H1 (cell line): ENCODE results near the gene PRR19. TPM values are rescaled to one million over a fixed set of nuclear protein-coding genes. Genes with fewer than 3 reads are reported as not detected.

ENCODE experiments used
- ATF2 ChIP-seq: IDR thresholded peaks from 2 replicates; pipeline ENCODE4 v1.6.1; 2012; ENCODE audit warnings: low read length, inconsistent platforms
- BACH1 ChIP-seq: IDR thresholded peaks from 2 replicates; pipeline ENCODE4 v1.6.1; 2012; ENCODE audit warnings: low read length, improper control_type of control experiment
- CBX5 ChIP-seq: fragments of 300-800, 300-1000 bp; sonication (generic); IDR thresholded peaks from 2 replicates; pipeline ENCODE4 v1.7.1; 2016; ENCODE audit warnings: antibody characterized with exemption, low read length, low read depth
- CBX8 ChIP-seq: fragments of 300-800, 300-1000 bp; sonication (generic); IDR thresholded peaks from 2 replicates; pipeline ENCODE4 v1.7.1; 2016; ENCODE audit warnings: low read depth, low read length, borderline replicate concordance
- CEBPB ChIP-seq: IDR thresholded peaks from 2 replicates; pipeline ENCODE4 v1.6.1; 2012; ENCODE audit warnings: low read depth, low read length
- EGR1 ChIP-seq: IDR thresholded peaks from 2 replicates; pipeline ENCODE4 v1.6.1; 2011; ENCODE audit warnings: low read depth, low read length, borderline replicate concordance
- EP300 ChIP-seq, 2 experiments: IDR thresholded peaks; 1 replicate in 1 of 2; 2 replicates in 1 of 2; pipeline ENCODE4 v1.6.1; 2011 to 2012; ENCODE audit warnings: low read depth in 2 of 2, low read length in 2 of 2, mild to moderate bottlenecking in 2 of 2, borderline replicate concordance in 1 of 2, inconsistent platforms in 1 of 2, moderate library complexity in 1 of 2
- EZH2 ChIP-seq: fragments of 200-600 bp; sonication (generic); IDR thresholded peaks from 2 replicates; pipeline ENCODE4 v1.7.1; 2012; ENCODE audit warnings: low read depth, mild to moderate bottlenecking, moderate library complexity, low read length, inconsistent platforms; ENCODE audit not compliant: severe bottlenecking
- GABPA ChIP-seq: IDR thresholded peaks from 2 replicates; pipeline ENCODE4 v1.6.1; 2011; ENCODE audit warnings: mild to moderate bottlenecking, low read length, moderate library complexity, borderline replicate concordance; ENCODE audit not compliant: insufficient read depth
- JUND ChIP-seq: IDR thresholded peaks from 2 replicates; pipeline ENCODE4 v1.6.1; 2011; ENCODE audit warnings: mild to moderate bottlenecking, improper control_type of control experiment, low read length
- NRF1 ChIP-seq: IDR thresholded peaks from 2 replicates; pipeline ENCODE4 v1.6.1; 2011; ENCODE audit warnings: mild to moderate bottlenecking, low read depth, low read length, improper control_type of control experiment
- PHF8 ChIP-seq: fragments of 200-600 bp; sonication (generic); conservative IDR thresholded peaks from 2 replicates; pipeline ENCODE4 v1.7.1; 2012; ENCODE audit warnings: low read depth, mild to moderate bottlenecking, inconsistent platforms, low read length, moderate library complexity
- POLR2AphosphoS5 ChIP-seq: IDR thresholded peaks from 2 replicates; pipeline ENCODE4 v1.6.1; 2011; ENCODE audit warnings: low read depth, low read length
- RBBP5 ChIP-seq: IDR thresholded peaks from 2 replicates; pipeline ENCODE4 v1.7.1; 2012; ENCODE audit warnings: low read depth, mild to moderate bottlenecking, inconsistent platforms, low read length, moderate library complexity, borderline replicate concordance
- RFX5 ChIP-seq: IDR thresholded peaks from 2 replicates; pipeline ENCODE4 v1.6.1; 2011; ENCODE audit warnings: low read depth, low read length, improper control_type of control experiment, borderline replicate concordance
- RNF2 ChIP-seq: fragments of 200-900, 300-1000 bp; sonication (generic); IDR thresholded peaks from 2 replicates; pipeline ENCODE4 v1.7.1; 2016; ENCODE audit warnings: borderline replicate concordance, low read depth, mild to moderate bottlenecking, antibody characterized with exemption, low read length; ENCODE audit not compliant: poor library complexity, severe bottlenecking; ENCODE audit errors: missing control alignments
- SP4 ChIP-seq: IDR thresholded peaks from 2 replicates; pipeline ENCODE4 v1.6.1; 2012; ENCODE audit warnings: low read length, inconsistent platforms
- SUZ12 ChIP-seq: fragments of 200-600 bp; sonication (generic); IDR thresholded peaks from 2 replicates; pipeline ENCODE4 v1.6.1; 2012; ENCODE audit warnings: mild to moderate bottlenecking, inconsistent platforms, low read length, moderate library complexity, mixed read lengths
- TAF1 ChIP-seq: IDR thresholded peaks from 2 replicates; pipeline ENCODE4 v1.6.1; 2011; ENCODE audit warnings: mild to moderate bottlenecking, low read depth, low read length
- TAF7 ChIP-seq: optimal IDR thresholded peaks from 2 replicates; pipeline ENCODE3; 2011; ENCODE audit warnings: low read depth, mild to moderate bottlenecking, inconsistent platforms, low read length, moderate library complexity, borderline replicate concordance
- TBP ChIP-seq: IDR thresholded peaks from 2 replicates; pipeline ENCODE4 v1.6.1; 2011; ENCODE audit warnings: low read depth, low read length, improper control_type of control experiment
- USF2 ChIP-seq: IDR thresholded peaks from 2 replicates; pipeline ENCODE4 v1.6.1; 2011; ENCODE audit warnings: low read length, improper control_type of control experiment
- polyA plus RNA-seq, 7 experiments: library from polyadenylated mRNA; depleted of rRNA in 3 of 7; stranded (reverse) in 5 of 7; unstranded in 2 of 7; fragments of >200 nt in 5 of 7; fragments of 200-250 nt in 2 of 7; gene quantifications; 1 replicate in 5 of 7; 2 replicates in 1 of 7; 4 replicates in 1 of 7; pipeline versions ENCODE4 v1.2.1 to v1.2.3, GENCODE V29; 2011 to 2013; ENCODE audit warnings: missing spikeins in 2 of 7, mixed read lengths in 2 of 7
- total RNA-seq: library from RNA; stranded (reverse); fragmentation: NEBNext Ultra II Directional; extraction: Animal tissue kit (Norgen Biotek cat#: 25700); gene quantifications from 2 replicates; pipeline ENCODE4 v1.2.1, GENCODE V29; 2021

The PRR19 gene
- total and polyA plus RNA-seq, 2 of the 8 experiments (the other 6 are each of a cell fraction or from before 2014, with no cell fraction given): 7.2 to 7.5 TPM

GRCh38 chr19:42325308-42325895 lies 23.5 kb downstream of the PRR19 start, which contains the start of gene MEGF8 (continued):
- TF ChIP-seq ATF2 (no peak), GABPA (peak; percentile 64; the same call in 1 of the 2 replicates), JUND (peak; percentile 5; the same call in 1 of the 2 replicates), TAF7 (peak; percentile 25), SUZ12 (no peak), USF2 (no peak), TAF1 (peak; percentile 73), CBX8 (no peak), SP4 (no peak), CBX5 (no peak), PHF8 (peak; percentile 79), RBBP5 (no peak), EZH2 (no peak), BACH1 (no peak; the same call in 1 of the 2 replicates), NRF1 (peak; percentile 97), CEBPB (no peak), EGR1 (peak; percentile 96), TBP (peak; percentile 69), RFX5 (no peak), POLR2AphosphoS5 (peak; percentile 62), RNF2 (no peak), EP300 (IDR thresholded peaks at IDR 0.05; ENCODE audit: borderline replicate concordance in 1 of 2, low read depth in 2 of 2, low read length in 2 of 2) (peak in 1 of 2 experiments; percentile 8; a peak in 1 of 3 replicates)
